ENCODE measurements around the gene ARF4. TPM values are rescaled to one million over a fixed set of nuclear protein-coding genes. Genes with fewer than 3 reads are reported as not detected.

The ARF4 gene
- total RNA-seq, 1 donor from 2014 or later = 161 TPM

DNA sequence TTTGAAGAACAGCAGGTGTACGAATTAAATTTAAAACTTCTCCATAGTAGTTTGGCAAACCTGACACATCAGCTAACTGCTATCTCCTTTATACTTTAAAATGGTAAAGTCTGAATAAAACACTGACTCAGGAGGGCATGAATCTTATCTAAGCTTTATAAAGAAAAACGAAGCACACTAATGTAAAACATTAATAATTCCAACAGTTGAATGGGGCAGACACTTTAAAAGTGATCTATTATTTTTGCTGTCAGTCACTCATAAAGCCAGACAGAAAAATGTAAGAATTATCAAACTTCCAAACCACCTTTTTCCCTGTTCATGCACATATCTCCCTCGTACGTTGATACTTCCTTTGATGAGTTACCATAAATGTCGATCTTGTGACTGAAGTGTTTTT lies 2.6 kb downstream of the ARF4 start:
- Mint-ChIP-seq H3K27me3 (ENCODE audit: unreplicated experiment) (peaks cover 15% of the 10 kb centered on the region), H3K4me3 (ENCODE audit: unreplicated experiment) (peak overlapping the region; percentile 75), H3K36me3 (ENCODE audit: low read depth, unreplicated experiment) (no peaks in the 10 kb centered on the region), H3K27ac (ENCODE audit: unreplicated experiment) (peak overlapping the region; percentile 24), H3K4me1 (ENCODE audit: unreplicated experiment) (peaks cover 28% of the 10 kb centered on the region), H3K9me3 (ENCODE audit: unreplicated experiment) (no peaks in the 10 kb centered on the region)
- TF ChIP-seq, protein P1, sequence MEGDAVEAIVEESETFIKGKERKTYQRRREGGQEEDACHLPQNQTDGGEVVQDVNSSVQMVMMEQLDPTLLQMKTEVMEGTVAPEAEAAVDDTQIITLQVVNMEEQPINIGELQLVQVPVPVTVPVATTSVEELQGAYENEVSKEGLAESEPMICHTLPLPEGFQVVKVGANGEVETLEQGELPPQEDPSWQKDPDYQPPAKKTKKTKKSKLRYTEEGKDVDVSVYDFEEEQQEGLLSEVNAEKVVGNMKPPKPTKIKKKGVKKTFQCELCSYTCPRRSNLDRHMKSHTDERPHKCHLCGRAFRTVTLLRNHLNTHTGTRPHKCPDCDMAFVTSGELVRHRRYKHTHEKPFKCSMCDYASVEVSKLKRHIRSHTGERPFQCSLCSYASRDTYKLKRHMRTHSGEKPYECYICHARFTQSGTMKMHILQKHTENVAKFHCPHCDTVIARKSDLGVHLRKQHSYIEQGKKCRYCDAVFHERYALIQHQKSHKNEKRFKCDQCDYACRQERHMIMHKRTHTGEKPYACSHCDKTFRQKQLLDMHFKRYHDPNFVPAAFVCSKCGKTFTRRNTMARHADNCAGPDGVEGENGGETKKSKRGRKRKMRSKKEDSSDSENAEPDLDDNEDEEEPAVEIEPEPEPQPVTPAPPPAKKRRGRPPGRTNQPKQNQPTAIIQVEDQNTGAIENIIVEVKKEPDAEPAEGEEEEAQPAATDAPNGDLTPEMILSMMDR (IDR thresholded peaks at IDR 0.05; ENCODE audit: unreplicated experiment) = no peak
- no peak for DNase-seq (ENCODE audit: low spot score)

DNA sequence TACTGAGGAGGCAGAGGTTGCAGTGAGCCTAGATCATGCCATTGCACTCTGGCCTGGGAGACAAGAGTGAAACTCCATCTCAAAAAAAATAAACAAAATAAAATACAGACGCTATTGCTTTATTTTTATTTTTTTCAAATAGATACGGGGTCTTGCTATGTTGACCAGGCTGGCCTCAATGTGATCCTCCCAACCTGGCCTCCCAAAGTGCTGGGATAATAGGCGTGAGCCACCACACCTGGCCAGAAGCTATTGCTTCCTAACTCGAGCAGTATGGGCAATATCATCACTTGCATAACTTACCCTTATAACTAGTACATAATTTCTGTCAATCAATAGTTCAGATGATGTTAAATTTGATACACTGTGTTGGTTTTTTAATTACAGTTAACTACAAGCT lies 3.0 kb downstream of the ARF4 start:
- Mint-ChIP-seq H3K27ac (ENCODE audit: unreplicated experiment) (peak overlapping the region; percentile 24), H3K4me3 (ENCODE audit: unreplicated experiment) (peak overlapping the region; percentile 75), H3K4me1 (ENCODE audit: unreplicated experiment) (peaks cover 28% of the 10 kb centered on the region), H3K27me3 (ENCODE audit: unreplicated experiment) (peaks cover 15% of the 10 kb centered on the region), H3K36me3 (ENCODE audit: low read depth, unreplicated experiment) (no peaks in the 10 kb centered on the region), H3K9me3 (ENCODE audit: unreplicated experiment) (no peaks in the 10 kb centered on the region)
- no peak for DNase-seq (ENCODE audit: low spot score)
- TF ChIP-seq, protein P1 (IDR thresholded peaks at IDR 0.05; ENCODE audit: unreplicated experiment) = no peak

DNA sequence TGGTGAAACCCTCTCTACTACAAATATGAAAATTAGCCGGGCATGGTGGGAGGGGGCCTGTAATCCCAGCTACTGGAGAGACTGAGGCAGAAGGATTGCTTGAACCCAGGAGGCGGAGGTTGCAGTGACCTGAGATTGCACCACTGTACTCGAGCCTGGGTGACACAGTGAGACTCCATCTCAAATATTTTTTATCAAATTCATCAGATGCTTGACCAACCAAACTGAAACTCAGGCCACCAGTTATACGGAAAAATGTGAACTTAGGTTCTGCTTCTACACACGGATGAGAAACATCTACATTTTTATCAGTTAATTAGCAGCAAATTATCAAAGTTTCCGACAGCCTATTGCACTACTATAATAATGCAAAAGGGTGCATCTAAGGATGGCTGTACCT lies 4.8 kb downstream of the ARF4 start:
- Mint-ChIP-seq H3K4me3 (ENCODE audit: unreplicated experiment) (no peak overlapping the region), H3K27ac (ENCODE audit: unreplicated experiment) (no peak overlapping the region)

DNA sequence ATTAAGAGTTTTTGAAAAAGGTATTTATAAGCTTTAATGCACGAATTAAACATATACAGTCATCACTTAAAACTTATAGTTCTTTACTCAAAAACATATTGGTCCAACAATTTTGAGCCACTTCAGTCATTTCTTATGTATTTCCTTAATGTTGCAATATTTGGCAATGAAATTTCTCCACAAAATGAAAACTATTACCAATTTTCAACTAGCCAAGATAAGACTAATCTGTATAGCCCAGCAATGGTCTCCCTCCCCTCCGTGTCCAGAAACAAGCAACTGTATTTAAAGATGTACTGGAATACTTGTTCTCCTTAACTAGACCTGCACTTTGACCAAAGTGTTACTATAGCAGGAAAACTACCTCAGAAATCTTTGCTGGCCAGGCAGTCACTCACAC lies 9.2 kb downstream of the ARF4 start:
- TF ChIP-seq, protein P1 (IDR thresholded peaks at IDR 0.05; ENCODE audit: unreplicated experiment) = no peak
- Mint-ChIP-seq H3K27ac (ENCODE audit: unreplicated experiment) (no peak overlapping the region), H3K27me3 (ENCODE audit: unreplicated experiment) (no peaks in the 10 kb centered on the region), H3K4me1 (ENCODE audit: unreplicated experiment) (peaks cover 3% of the 10 kb centered on the region), H3K4me3 (ENCODE audit: unreplicated experiment) (peak overlapping the region; percentile 28), H3K9me3 (ENCODE audit: unreplicated experiment) (no peaks in the 10 kb centered on the region), H3K36me3 (ENCODE audit: low read depth, unreplicated experiment) (peaks cover under 1% of the 10 kb centered on the region)
- DNase-seq (ENCODE audit: low spot score) = no peak

More for the DNA sequence above, 4.8 kb downstream of the ARF4 start:
- Mint-ChIP-seq H3K4me1 (ENCODE audit: unreplicated experiment) (peaks cover 19% of the 10 kb centered on the region), H3K36me3 (ENCODE audit: low read depth, unreplicated experiment) (no peaks in the 10 kb centered on the region), H3K27me3 (ENCODE audit: unreplicated experiment) (peaks cover 10% of the 10 kb centered on the region), H3K9me3 (ENCODE audit: unreplicated experiment) (no peaks in the 10 kb centered on the region)
- DNase-seq (ENCODE audit: low spot score) = no peak
- TF ChIP-seq, protein P1 (IDR thresholded peaks at IDR 0.05; ENCODE audit: unreplicated experiment) = no peak

DNA sequence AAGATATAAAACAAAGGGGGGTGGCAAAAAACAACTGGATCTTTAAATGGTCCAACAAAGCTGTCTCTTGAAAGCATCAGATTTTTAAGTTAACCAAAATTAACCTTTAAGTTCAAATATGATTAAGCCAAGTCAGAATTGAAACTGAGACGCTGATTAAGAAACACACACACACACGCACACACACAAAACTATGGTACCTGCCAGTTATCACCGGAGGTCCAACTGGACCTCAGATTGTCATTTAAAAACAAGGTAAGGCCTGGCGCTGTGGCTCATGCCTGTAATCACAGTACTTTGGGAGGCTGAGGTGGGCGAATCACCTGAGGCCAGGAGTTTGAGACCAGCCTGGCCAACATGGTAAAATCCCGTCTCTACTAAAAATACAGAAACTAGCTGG lies 10.4 kb downstream of the ARF4 start:
- Mint-ChIP-seq H3K4me3 (ENCODE audit: unreplicated experiment) (no peak overlapping the region), H3K4me1 (ENCODE audit: unreplicated experiment) (peaks cover 3% of the 10 kb centered on the region), H3K36me3 (ENCODE audit: low read depth, unreplicated experiment) (peaks cover 3% of the 10 kb centered on the region), H3K9me3 (ENCODE audit: unreplicated experiment) (no peaks in the 10 kb centered on the region), H3K27ac (ENCODE audit: unreplicated experiment) (no peak overlapping the region), H3K27me3 (ENCODE audit: unreplicated experiment) (no peaks in the 10 kb centered on the region)
- no peak for DNase-seq (ENCODE audit: low spot score)
- TF ChIP-seq, protein P1 (IDR thresholded peaks at IDR 0.05; ENCODE audit: unreplicated experiment) = no peak

Data from endothelial cell (in vitro differentiated cells).